Upper lobe of left lung (tissue), 4 donors: ENCODE measurements around the gene ARAP1.
A peak's percentile ranks its signal among the peaks of the same experiment; 100 is the strongest.

Source experiments
- CTCF ChIP-seq, 6 experiments: fragments of 450-650 bp in 4 of 6; fragments of 200-600 bp in 2 of 6; sonication (generic) in 2 of 6; IDR thresholded peaks; one replicate each; pipeline ENCODE4 v1.5.1; 2016 to 2019; ENCODE audit warnings: antibody characterized with exemption in 6 of 6
- POLR2AphosphoS5 ChIP-seq, 2 donors: sonication (generic); formaldehyde crosslinking; IDR thresholded peaks; one replicate each; pipeline ENCODE4 v1.5.1; 2017; ENCODE audit warnings: antibody characterized with exemption in 2 of 2

DNA sequence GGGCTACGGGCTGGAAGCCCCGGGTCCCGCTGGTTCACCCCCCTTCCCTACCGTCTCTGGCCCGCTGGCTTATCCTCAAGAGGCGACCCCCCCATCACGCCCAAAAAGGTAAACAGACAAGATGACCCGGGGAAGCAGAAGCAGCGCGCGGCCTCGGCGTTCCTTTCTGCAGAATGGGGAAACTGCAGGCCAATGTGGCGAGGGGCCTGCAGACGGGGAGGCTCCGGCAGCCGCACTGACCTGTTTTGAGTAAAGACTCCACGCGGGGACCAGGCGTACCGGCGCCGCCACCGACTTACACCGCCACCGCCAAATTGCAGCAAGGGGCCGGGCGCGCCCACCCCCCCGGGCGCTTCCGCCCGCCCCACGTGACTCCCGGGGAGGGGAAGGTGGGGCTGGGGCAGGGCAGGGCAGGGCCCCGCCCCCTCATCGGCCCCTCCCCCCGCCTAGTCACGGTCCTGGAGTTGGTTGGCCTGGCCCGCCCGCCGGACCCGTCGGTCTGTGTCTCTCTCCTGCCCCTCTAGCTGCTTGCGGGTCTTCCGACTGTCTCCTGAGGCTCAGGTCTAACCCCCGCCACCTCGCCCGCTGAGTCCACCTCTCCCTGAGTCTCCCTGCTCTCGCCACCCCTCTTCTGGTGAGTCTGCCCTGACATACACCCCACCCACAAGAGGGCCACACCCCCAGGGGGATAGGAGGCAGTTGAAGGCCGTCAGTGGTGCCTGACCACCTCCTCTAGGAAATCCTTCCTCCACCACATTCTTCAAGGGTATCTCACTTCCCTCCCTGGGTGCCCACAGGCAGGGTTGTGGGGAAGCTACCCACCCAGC is at the start of gene ARAP1:
- TF ChIP-seq POLR2AphosphoS5 (IDR thresholded peaks at IDR 0.05) (peak; percentile 26 to 39), CTCF (IDR thresholded peaks at IDR 0.05) (peak in 1 of 6 experiments; percentile 7)
